Endothelial cell of umbilical vein (primary cell): Measurements from ENCODE around the gene HTRA2. TPM values are rescaled to one million over a fixed set of nuclear protein-coding genes. Genes with fewer than 3 reads are reported as not detected.

Experiments
- BruUV-seq: library from RNA; stranded (reverse); fragments of 400-500 nt; replicated peaks from 2 replicates; lab custom pipeline; 2021; lab: Mats Ljungman, UMichigan
- CTCF ChIA-PET: fragments of 300-600, 350-600 bp; sonication (Branson Sonifier 250); formaldehyde crosslinking; loops from one replicate; lab custom pipeline; 2021; ENCODE audit warnings: antibody characterized with exemption, inconsistent platforms; lab: Charles Lee
- POLR2A ChIA-PET: fragments of 300-600, 350-600 bp; sonication (Branson Sonifier 250); formaldehyde crosslinking; loops from one replicate; lab custom pipeline; 2021; ENCODE audit warnings: antibody characterized with exemption, inconsistent platforms; lab: Charles Lee
- DNase-seq: peaks from one replicate; pipeline ENCODE4 v3.0.0-alpha.2; 2011; ENCODE audit warnings: low read depth, low spot score
- FAIRE-seq: peaks from 2 replicates; lab custom pipeline; 2011; peaks lifted over from hg19 to GRCh38; lab: Jason Lieb, UNC
- H2AFZ ChIP-seq: 2 replicates; pipeline ENCODE4 v1.6.0; 2012; ENCODE audit warnings: low read depth, low read length, control low read depth, inconsistent platforms
- H3K27ac ChIP-seq: 2 replicates; pipeline ENCODE4 v1.5.1; 2011; ENCODE audit warnings: low read depth, mild to moderate bottlenecking, control low read depth, low read length, moderate library complexity; ENCODE audit not compliant: insufficient read depth
- H3K27me3 ChIP-seq, 2 experiments: 2 replicates each; pipeline versions ENCODE4 v1.6.0 to v1.6.1; 2011; ENCODE audit warnings: low read length in 2 of 2, mixed read lengths in 1 of 2; ENCODE audit not compliant: control insufficient read depth in 2 of 2, insufficient read depth in 2 of 2
- H3K36me3 ChIP-seq, 2 experiments: 2 replicates in 1 of 2; 3 replicates in 1 of 2; pipeline ENCODE4 v1.5.1; 2011; ENCODE audit warnings: low read length in 2 of 2, mild to moderate bottlenecking in 1 of 2, moderate library complexity in 1 of 2; ENCODE audit not compliant: control insufficient read depth in 2 of 2, insufficient read depth in 2 of 2; ENCODE audit errors: extremely low read depth in 1 of 2
- H3K4me1 ChIP-seq: 3 replicates; pipeline ENCODE4 v1.5.1; 2011; ENCODE audit warnings: mild to moderate bottlenecking, low read length; ENCODE audit not compliant: control insufficient read depth, insufficient read depth; ENCODE audit errors: extremely low read depth
- H3K4me2 ChIP-seq: 2 replicates; pipeline ENCODE4 v1.6.1; 2011; ENCODE audit warnings: low read length, control low read depth, mixed read lengths; ENCODE audit not compliant: insufficient read depth
- H3K4me3 ChIP-seq, 3 experiments: fragments of 200-600 bp in 1 of 3; sonication (generic), shearing (Covaris generic) in 1 of 3; replicated peaks in 1 of 3; 2 replicates each; pipeline ENCODE4 v1.5.1; 2011 to 2016; ENCODE audit warnings: control low read depth in 3 of 3, low read length in 3 of 3, mild to moderate bottlenecking in 2 of 3, inconsistent platforms in 1 of 3, low read depth in 1 of 3, moderate library complexity in 1 of 3; ENCODE audit not compliant: insufficient read depth in 1 of 3
- H3K79me2 ChIP-seq: 2 replicates; pipeline ENCODE4 v1.6.0; 2012; ENCODE audit warnings: low read length, inconsistent platforms; ENCODE audit not compliant: control insufficient read depth, insufficient read depth
- H3K9ac ChIP-seq: replicated peaks from 2 replicates; pipeline ENCODE3; 2011; ENCODE audit warnings: low read length, control low read depth; ENCODE audit not compliant: insufficient read depth; ENCODE audit errors: extremely low read depth
- H3K9me1 ChIP-seq: replicated peaks from 3 replicates; pipeline ENCODE4 v1.6.0; 2011; ENCODE audit warnings: mild to moderate bottlenecking, low read length; ENCODE audit not compliant: control insufficient read depth, insufficient read depth; ENCODE audit errors: extremely low read depth
- H3K9me3 ChIP-seq: replicated peaks from 2 replicates; pipeline ENCODE4 v1.5.1; 2012; ENCODE audit warnings: low read length, inconsistent platforms; ENCODE audit not compliant: control insufficient read depth, insufficient read depth
- H4K20me1 ChIP-seq: replicated peaks from 2 replicates; pipeline ENCODE3; 2011; ENCODE audit warnings: mild to moderate bottlenecking, low read length; ENCODE audit not compliant: control insufficient read depth, insufficient read depth; ENCODE audit errors: extremely low read depth
- CTCF ChIP-seq, 2 donors: IDR thresholded peaks; 1 replicate in 1 of 2; 2 replicates in 1 of 2; pipeline ENCODE4 v1.5.1; 2011; ENCODE audit warnings: low read length in 2 of 2, mild to moderate bottlenecking in 2 of 2, moderate library complexity in 2 of 2, control low read depth in 1 of 2, inconsistent platforms in 1 of 2, low read depth in 1 of 2; ENCODE audit not compliant: insufficient read depth in 1 of 2; ENCODE audit errors: extremely low read depth in 1 of 2
- EZH2 ChIP-seq: IDR thresholded peaks from 2 replicates; pipeline ENCODE4 v1.6.1; 2012; ENCODE audit warnings: borderline replicate concordance, low read depth, mild to moderate bottlenecking, moderate library complexity, low read length, inconsistent platforms; ENCODE audit not compliant: severe bottlenecking
- GATA2 ChIP-seq: IDR thresholded peaks from 2 replicates; pipeline ENCODE4 v1.7.0; 2011; ENCODE audit warnings: low read depth, mild to moderate bottlenecking, moderate library complexity, mixed read lengths, low read length; ENCODE audit not compliant: insufficient read length, insufficient read depth
- JUN ChIP-seq: IDR thresholded peaks from 2 replicates; pipeline ENCODE4 v1.6.1; 2011; ENCODE audit warnings: borderline replicate concordance, low read depth; ENCODE audit not compliant: insufficient read length, insufficient read depth
- MYC ChIP-seq: IDR thresholded peaks from one replicate; pipeline ENCODE4 v1.6.1; 2011; ENCODE audit warnings: mild to moderate bottlenecking, low read depth, low read length
- POLR2A ChIP-seq: IDR thresholded peaks from 2 replicates; pipeline ENCODE4 v1.6.1; 2012; ENCODE audit warnings: low read depth, mild to moderate bottlenecking, control low read depth, low read length
- POLR2AphosphoS5 ChIP-seq: IDR thresholded peaks from 2 replicates; pipeline ENCODE4 v1.6.1; 2012; ENCODE audit warnings: low read depth, mild to moderate bottlenecking, control low read depth, low read length, moderate library complexity; ENCODE audit not compliant: insufficient read depth
- dilution Hi-C: fragments of 300-500 bp; cut with MboI; formaldehyde crosslinking; loops from one replicate; pipeline ENCODE4 v1.15.0; 2019; ENCODE audit warnings: low sequenced_read_pairs; ENCODE audit not compliant: extremely low pct_ligation_motif_present
- intact Hi-C: fragments of 100-400 bp; cut with micrococcal nuclease; formaldehyde crosslinking; loops from one replicate; pipeline ENCODE4 v1.10.0; 2022
- polyA plus RNA-seq, 4 experiments: library from polyadenylated mRNA; depleted of rRNA in 3 of 4; stranded (reverse) in 3 of 4; unstranded in 1 of 4; fragments of >200 nt; gene quantifications; 2 replicates each; pipeline versions ENCODE4 v1.2.1 to v1.2.3, GENCODE V29; 2011 to 2012; ENCODE audit warnings: missing spikeins in 1 of 4
- total RNA-seq: library from RNA; stranded (reverse); gene quantifications from 2 replicates; pipeline ENCODE4 v1.2.3, GENCODE V29; 2021
- TF ChIP-seq, protein P1 (sequence below): IDR thresholded peaks from 2 replicates; pipeline ENCODE4 v1.6.1; 2011; ENCODE audit not compliant: insufficient read depth, insufficient read length

HTRA2 gene
- total and polyA plus RNA-seq, 2 donors (not counting 3 experiments of a cell fraction or from before 2014, with no cell fraction given): 34.3 to 54.1 TPM

- no peak for DNase-seq
- TF ChIP-seq EZH2 (no peak), GATA2 (no peak), MYC (no peak), POLR2AphosphoS5 (no peak), POLR2A (no peak), CTCF (IDR thresholded peaks at IDR 0.05; ENCODE audit: extremely low read depth in 1 of 2, insufficient read depth in 1 of 2, low read depth in 1 of 2, low read length in 2 of 2) (no peak), JUN (no peak)
- TF ChIP-seq, protein P1, sequence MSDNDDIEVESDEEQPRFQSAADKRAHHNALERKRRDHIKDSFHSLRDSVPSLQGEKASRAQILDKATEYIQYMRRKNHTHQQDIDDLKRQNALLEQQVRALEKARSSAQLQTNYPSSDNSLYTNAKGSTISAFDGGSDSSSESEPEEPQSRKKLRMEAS: no peak
- no peak overlapping the region for H3K9ac ChIP-seq
- no TSS peak for BruUV-seq
- H3K9me1 ChIP-seq: no peaks in the 10 kb centered on the region
- ChIA-PET POLR2A (no interaction called here), CTCF (no interaction called here)
- H3K27me3 ChIP-seq: peaks cover 6 to 7% of the 10 kb centered on the region in 2 experiments
- H3K9me3 ChIP-seq: no peaks in the 10 kb centered on the region
- no peak overlapping the region for H2AFZ ChIP-seq
- intact Hi-C loops (no loop called here), dilution Hi-C loops (no loop called here)
- H3K27ac ChIP-seq: no peak overlapping the region
- H3K4me3 ChIP-seq: no peak overlapping the region
- H3K79me2 ChIP-seq: no peaks in the 10 kb centered on the region
- no peak overlapping the region for H3K4me2 ChIP-seq
- no peaks in the 10 kb centered on the region for H3K4me1 ChIP-seq
- no peak for FAIRE-seq
- H3K36me3 ChIP-seq: no peaks in the 10 kb centered on the region
- no peaks in the 10 kb centered on the region for H4K20me1 ChIP-seq
Observed at GRCh38 chr2:74581463-74581862, 51.7 kb downstream of the HTRA2 start.
